ENCODE measurements around the gene CNOT8. TPM values are rescaled to one million over a fixed set of nuclear protein-coding genes. Genes with fewer than 3 reads are reported as not detected.

The CNOT8 gene
- total RNA-seq, 1 experiment from 2014 or later, result 45.0 TPM

- DNase-seq (ENCODE audit: low read depth, low spot score) (no peak), ATAC-seq (no peak)
- Histone ChIP-seq H3K4me1 (ENCODE audit: control insufficient read depth in 1 of 2, insufficient read depth in 2 of 2, low read length in 2 of 2) (no peaks in the 10 kb centered on the region), H3K36me3 (ENCODE audit: control insufficient read depth in 1 of 2, insufficient read depth in 2 of 2, low read length in 2 of 2) (peaks cover 55 to 76% of the 10 kb centered on the region in 2 experiments), H3K79me2 (ENCODE audit: insufficient read depth, low read length) (no peaks in the 10 kb centered on the region), H2AFZ (ENCODE audit: low read depth, low read length, poor library complexity, severe bottlenecking) (no peak overlapping the region), H4K20me1 (ENCODE audit: insufficient read depth) (no peaks in the 10 kb centered on the region), H3K4me3 (replicated peaks in 1 of 2; ENCODE audit: low read depth in 1 of 2, low read length in 2 of 2) (no peak overlapping the region), H3K27ac (ENCODE audit: low read depth, low read length) (no peak overlapping the region), H3K9me2 (ENCODE audit: insufficient read depth) (no peaks in the 10 kb centered on the region), H3K27me3 (ENCODE audit: insufficient read depth, low read length) (no peaks in the 10 kb centered on the region), H3K9ac (ENCODE audit: low read length) (no peak overlapping the region), H3K4me2 (ENCODE audit: low read length) (no peak overlapping the region), H3K9me3 (ENCODE audit: control insufficient read depth in 1 of 2, insufficient read depth in 1 of 2, low read depth in 1 of 2, low read length in 2 of 2) (no peaks in the 10 kb centered on the region)
- CTCF ChIA-PET, result interaction anchor here (1.0 kb wide), 1 partner anchor 132 kb away, joined by 3 read pairs; no protein-coding TSS in a partner anchor
- TF ChIP-seq SIN3A (IDR thresholded peaks at IDR 0.05; ENCODE audit: low read depth) (no peak), ELF1 (IDR thresholded peaks at IDR 0.05; ENCODE audit: borderline replicate concordance, low read depth) (no peak), ZNF274 (IDR thresholded peaks at IDR 0.05; ENCODE audit: low read depth, low read length) (no peak), SRF (IDR thresholded peaks at IDR 0.05; ENCODE audit: low read depth) (no peak), POLR2A (IDR thresholded peaks at IDR 0.05; ENCODE audit: borderline replicate concordance, extremely low read depth, insufficient read depth, insufficient read length) (no peak), YY1 (IDR thresholded peaks at IDR 0.05; ENCODE audit: extremely low read depth, insufficient replicate concordance, low read depth, low read length) (no peak), ZFX (IDR thresholded peaks at IDR 0.05) (no peak), CBX3 (IDR thresholded peaks at IDR 0.05; ENCODE audit: low read depth) (no peak), CEBPB (IDR thresholded peaks at IDR 0.05; ENCODE audit: low read depth) (no peak), EGR1 (IDR thresholded peaks at IDR 0.05; ENCODE audit: low read depth) (no peak), RAD21 (IDR thresholded peaks at IDR 0.05; ENCODE audit: low read depth) (no peak), REST (IDR thresholded peaks at IDR 0.05; ENCODE audit: low read depth) (no peak)
- intact Hi-C loops (cut with micrococcal nuclease), result no loop called here
- POLR2A ChIA-PET, result no interaction called here
- RAD21 ChIA-PET (ENCODE audit: low non-redundant PET in 1 of 2, low total read pairs in 2 of 2, uncharacterized antibody in 2 of 2, unreplicated experiment in 2 of 2), result no interaction called here
- BruUV-seq (replicated peaks), result no TSS peak
Measured at GRCh38 chr5:154896562-154897165, 38.2 kb downstream of the CNOT8 start.
